ENCODE data around the gene PRDX5. TPM values are rescaled to one million over a fixed set of nuclear protein-coding genes. Genes with fewer than 3 reads are reported as not detected.

The PRDX5 gene
- total and polyA plus RNA-seq, 8 donors, result 9.3 to 725 (median 245) TPM

DNA sequence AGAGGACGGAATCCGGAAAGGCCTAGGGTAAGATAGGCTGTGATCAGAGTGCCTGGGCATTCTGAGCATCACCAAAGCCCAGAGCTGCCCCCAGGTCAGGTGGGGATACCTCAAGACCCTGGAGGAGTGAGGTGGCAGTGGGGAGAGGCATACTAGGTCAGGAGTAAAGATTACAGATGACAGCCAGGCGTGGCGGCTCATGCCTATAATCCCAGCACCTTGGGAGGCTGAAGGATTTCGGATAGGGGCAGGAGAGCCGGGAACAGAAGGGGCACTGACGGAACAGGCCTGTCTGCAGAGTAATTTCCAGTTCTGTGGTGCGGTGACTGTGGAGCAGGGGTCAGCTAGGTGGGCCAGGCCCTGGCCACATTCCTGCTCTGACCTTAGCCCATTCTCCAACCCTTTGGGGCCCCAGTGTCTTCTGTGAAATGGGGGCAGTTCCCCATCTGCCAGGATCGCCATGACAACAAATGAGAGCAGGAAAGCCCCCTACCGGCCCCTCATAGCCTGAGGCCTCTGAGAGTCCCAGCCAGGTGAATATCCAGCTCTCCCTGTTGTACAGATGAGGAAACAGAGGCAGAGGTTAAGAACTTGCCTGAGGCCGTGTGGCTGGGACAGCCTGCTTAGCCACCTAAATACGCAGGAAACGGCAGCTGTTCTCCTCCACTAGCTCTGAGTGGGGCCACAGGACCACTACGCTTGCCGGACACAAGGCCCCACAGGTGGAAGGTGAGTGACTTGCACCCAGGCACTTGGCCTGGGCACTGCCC is 42.7 kb upstream of the PRDX5 start:
- H3K36me3 ChIP-seq, result peaks cover 13 to 47% (median 44%) of the 10 kb centered on the region in 4 donors
- no peak for TF ChIP-seq POLR2AphosphoS5 (IDR thresholded peaks at IDR 0.05)
- TF ChIP-seq CTCF (IDR thresholded peaks at IDR 0.05), result no peak
- no peak for TF ChIP-seq EP300 (IDR thresholded peaks at IDR 0.05)

DNA sequence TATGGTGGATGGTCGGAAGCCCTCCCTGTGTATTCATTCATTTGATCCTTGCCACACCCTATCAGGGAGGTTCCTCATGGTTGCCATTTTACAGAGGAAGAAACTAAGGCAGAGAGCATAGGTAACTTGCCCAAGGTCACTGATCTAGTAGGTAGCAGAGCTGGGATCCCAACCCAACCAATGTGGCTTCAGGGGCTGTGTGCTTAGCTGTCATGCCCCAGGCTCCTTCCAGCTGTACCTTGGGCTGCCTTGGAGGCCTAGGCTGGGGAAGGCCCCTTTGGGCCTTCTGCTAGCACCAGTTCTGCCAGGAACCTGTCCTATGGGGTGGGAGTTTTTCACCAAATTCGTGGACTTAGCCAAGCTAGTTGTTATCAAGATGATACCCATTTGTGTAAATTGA is 42.1 kb upstream of the PRDX5 start:
- no peak overlapping the region for H3K4me3 ChIP-seq
- no peaks in the 10 kb centered on the region for H3K9me3 ChIP-seq
- peaks cover 13 to 51% (median 47%) of the 10 kb centered on the region in 4 donors for H3K36me3 ChIP-seq
- WGBS, 5 donors, result 55 to 70% (median 59%) methylated on average over 1 to 2 of the region's 2 CpGs
- intact Hi-C loops (cut with DNase I; ENCODE audit: low total_unique reads), result no loop called here
- H3K27ac ChIP-seq, result peak overlapping the region in 3 of 5 donors; percentile 18 to 96 (median 33)
- H3K4me1 ChIP-seq, result peaks cover 12 to 41% (median 40%) of the 10 kb centered on the region in 4 donors
- TF ChIP-seq CTCF (IDR thresholded peaks at IDR 0.05), result no peak
- TF ChIP-seq EP300 (IDR thresholded peaks at IDR 0.05), result no peak
- TF ChIP-seq POLR2AphosphoS5 (IDR thresholded peaks at IDR 0.05), result no peak
- TF ChIP-seq POLR2A (IDR thresholded peaks at IDR 0.05), result no peak
- H3K27me3 ChIP-seq, result no peaks in the 10 kb centered on the region
- DNase-seq, result no peak

More for the DNA sequence above, 42.7 kb upstream of the PRDX5 start:
- no peak for DNase-seq
- peak overlapping the region; percentile 14 to 96 (median 36) for H3K27ac ChIP-seq
- H3K4me1 ChIP-seq, result peaks cover 12 to 41% (median 38%) of the 10 kb centered on the region in 4 donors
- no peaks in the 10 kb centered on the region for H3K9me3 ChIP-seq
- no peak overlapping the region for H3K4me3 ChIP-seq
- WGBS, 5 donors, result 61 to 90% (median 87%) methylated on average over 12 to 15 of the region's 15 CpGs
- H3K27me3 ChIP-seq, result no peaks in the 10 kb centered on the region
- intact Hi-C loops (cut with DNase I; ENCODE audit: low total_unique reads), result no loop called here

GRCh38 chr11:64276653-64277431 is 41.1 kb upstream of the PRDX5 start:
- 58 to 71% (median 65%) methylated on average over 12 to 17 of the region's 17 CpGs for WGBS, 5 donors
- intact Hi-C loops (cut with DNase I; ENCODE audit: low total_unique reads), result no loop called here
- no peak overlapping the region for H3K4me3 ChIP-seq
- TF ChIP-seq CTCF (IDR thresholded peaks at IDR 0.05) (no peak), POLR2AphosphoS5 (IDR thresholded peaks at IDR 0.05) (no peak), EP300 (IDR thresholded peaks at IDR 0.05) (no peak), POLR2A (IDR thresholded peaks at IDR 0.05) (no peak)
- no peaks in the 10 kb centered on the region for H3K27me3 ChIP-seq
- peaks cover 15 to 60% (median 55%) of the 10 kb centered on the region in 4 donors for H3K36me3 ChIP-seq
- DNase-seq, result peak in 1 of 2 donors; percentile 56
- peak overlapping the region in 4 of 5 donors; percentile 24 to 53 (median 33) for H3K27ac ChIP-seq
- H3K9me3 ChIP-seq, result no peaks in the 10 kb centered on the region
- peaks cover 8 to 45% (median 40%) of the 10 kb centered on the region in 4 donors for H3K4me1 ChIP-seq

DNA sequence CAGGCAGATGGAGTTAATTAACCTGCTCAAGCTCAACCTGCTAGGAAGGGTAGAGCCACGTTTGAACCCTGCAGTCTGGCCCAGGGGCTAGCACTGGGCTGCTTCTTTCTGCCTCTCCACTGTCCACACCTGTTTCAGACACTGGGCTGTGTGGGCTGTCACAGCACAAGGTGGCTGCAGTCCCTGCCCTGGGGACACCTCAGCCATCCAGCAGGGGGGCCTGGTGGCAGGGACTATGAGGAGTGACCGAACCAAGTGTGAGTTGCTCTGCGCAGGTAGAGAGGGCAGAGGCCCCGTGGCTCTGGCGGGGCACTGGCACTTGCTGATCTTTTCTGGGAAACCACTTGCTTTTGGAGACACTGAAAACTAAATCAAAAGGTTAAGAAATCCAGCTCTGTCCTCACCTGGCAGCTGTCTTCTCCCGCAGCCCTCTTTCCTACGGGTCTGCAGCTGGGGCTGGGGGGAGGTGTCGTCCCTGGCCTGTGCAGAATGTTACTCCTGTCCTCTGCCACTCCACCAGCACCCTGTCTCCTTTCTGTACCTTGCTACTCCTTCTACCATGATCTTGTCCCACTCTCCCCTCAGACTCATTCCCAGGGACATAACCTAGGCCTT is 39.2 kb upstream of the PRDX5 start:
- Histone ChIP-seq H3K9me3 (no peaks in the 10 kb centered on the region), H3K27ac (no peak overlapping the region), H3K4me1 (peaks cover 7 to 45% (median 43%) of the 10 kb centered on the region in 4 donors), H3K4me3 (no peak overlapping the region), H3K36me3 (peaks cover 16 to 67% (median 62%) of the 10 kb centered on the region in 4 donors), H3K27me3 (no peaks in the 10 kb centered on the region)
- DNase-seq, result no peak
- intact Hi-C loops (cut with DNase I; ENCODE audit: low total_unique reads), result no loop called here
- WGBS, 5 donors, result 80 to 88% (median 84%) methylated on average over 8 of the region's 8 CpGs
- TF ChIP-seq EP300 (IDR thresholded peaks at IDR 0.05) (no peak), CTCF (IDR thresholded peaks at IDR 0.05) (no peak), POLR2AphosphoS5 (IDR thresholded peaks at IDR 0.05) (no peak), POLR2A (IDR thresholded peaks at IDR 0.05) (no peak)

Measured in stomach (tissue), 9 donors.